ENCODE results near the gene ARHGEF10L.
"Not testable (repeated sequence)": the region's sequence is repeated elsewhere in the genome, so short reads cannot be mapped to it uniquely, and the experiment has no call there.

ARHGEF10L gene

DNA sequence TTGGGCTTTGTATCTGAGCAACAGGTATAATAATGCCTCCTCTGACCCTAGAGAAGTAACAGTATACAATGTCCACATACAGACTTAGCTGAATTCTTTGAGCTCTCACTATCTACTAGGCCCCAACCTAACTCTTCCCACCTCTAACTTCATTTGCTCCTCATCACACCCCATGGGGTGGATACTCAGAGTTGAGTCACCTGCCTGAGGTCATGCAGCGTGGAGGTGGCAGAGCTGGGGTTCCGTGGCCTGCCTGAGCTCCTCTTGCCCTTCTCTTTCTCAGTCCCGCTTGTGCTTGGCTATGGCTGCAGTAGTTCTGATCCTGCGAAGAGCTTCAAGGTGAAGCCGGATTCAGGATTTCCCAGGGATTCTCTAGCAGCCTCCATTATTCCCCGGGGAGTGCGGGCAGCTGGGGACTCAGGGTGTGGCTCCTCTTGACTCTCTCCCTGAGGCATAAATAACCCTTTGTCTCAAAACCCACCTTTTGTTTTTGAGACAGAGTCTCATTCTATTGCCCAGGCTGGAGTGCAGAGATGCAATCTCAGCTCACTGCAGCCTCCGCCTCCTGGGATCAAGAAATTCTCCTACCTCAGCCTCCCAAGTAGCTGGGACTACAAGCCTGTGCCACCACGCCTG, 185.7 kb downstream of the ARHGEF10L start:
- no peak for DNase-seq

GRCh38 chr1:17725811-17726582, 186.5 kb downstream of the ARHGEF10L start:
- DNase-seq, result no peak

DNA sequence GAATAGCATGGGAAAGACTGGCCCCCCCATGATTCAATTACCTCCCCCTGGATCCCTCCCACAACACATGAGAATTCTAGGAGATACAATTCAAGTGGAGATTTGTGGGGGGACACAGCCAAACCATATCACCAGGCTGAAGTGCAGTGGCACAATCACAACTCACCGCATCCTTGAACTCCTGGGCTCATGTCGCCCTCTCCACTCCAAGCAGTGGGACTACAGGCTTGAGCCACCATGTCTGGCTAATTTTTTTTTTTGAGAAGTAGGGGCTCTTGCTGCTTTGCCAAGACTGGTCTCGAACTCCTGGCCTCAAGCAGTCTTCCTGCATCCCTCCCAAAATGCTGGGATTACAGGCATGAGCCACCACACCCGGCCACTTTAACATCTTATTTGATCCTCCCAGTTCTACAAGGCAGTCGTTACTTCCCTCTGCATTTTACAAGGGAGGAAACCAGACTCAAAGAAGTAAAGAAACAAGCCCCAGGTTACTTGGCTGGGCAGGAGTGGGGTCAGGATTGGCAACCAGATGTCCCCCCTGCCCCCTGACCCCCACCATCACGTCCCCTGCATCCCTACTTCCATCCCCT, 188.7 kb downstream of the ARHGEF10L start:
- DNase-seq, result no peak

DNA sequence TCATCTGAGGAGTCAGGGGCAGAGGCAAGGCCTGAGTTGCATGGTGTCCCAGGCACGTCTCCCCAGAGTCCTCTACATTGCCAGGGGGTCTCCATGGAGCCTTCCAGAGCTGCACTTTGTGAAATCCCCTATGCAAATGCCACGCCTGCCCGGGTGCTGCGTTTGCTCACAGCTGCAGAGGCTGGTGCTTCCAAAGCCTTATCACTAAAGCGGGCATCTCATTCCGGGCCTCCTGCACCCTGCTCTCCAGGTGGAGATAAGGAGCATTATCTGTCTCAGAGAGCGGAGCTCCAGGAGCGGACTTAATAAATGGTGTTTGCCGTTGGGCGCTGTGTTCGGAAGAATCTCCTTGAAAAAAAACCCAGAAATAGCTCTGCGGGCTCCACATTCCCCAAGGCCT, 189.8 kb downstream of the ARHGEF10L start:
- no peak for DNase-seq

GRCh38 chr1:17729909-17730308, 190.4 kb downstream of the ARHGEF10L start:
- no peak for DNase-seq

- no peak for DNase-seq
Measured at GRCh38 chr1:17731460-17731859, 192.0 kb downstream of the ARHGEF10L start.

GRCh38 chr1:17732475-17732874, 193.0 kb downstream of the ARHGEF10L start:
- no peak for DNase-seq

GRCh38 chr1:17733661-17734060, 194.2 kb downstream of the ARHGEF10L start:
- DNase-seq, result no peak

GRCh38 chr1:17734609-17735008, 195.1 kb downstream of the ARHGEF10L start:
- no peak for DNase-seq

GRCh38 chr1:17735348-17735747, 195.8 kb downstream of the ARHGEF10L start:
- no peak for DNase-seq

- DNase-seq, result no peak
Measured at GRCh38 chr1:17735793-17736192, 196.3 kb downstream of the ARHGEF10L start.

DNA sequence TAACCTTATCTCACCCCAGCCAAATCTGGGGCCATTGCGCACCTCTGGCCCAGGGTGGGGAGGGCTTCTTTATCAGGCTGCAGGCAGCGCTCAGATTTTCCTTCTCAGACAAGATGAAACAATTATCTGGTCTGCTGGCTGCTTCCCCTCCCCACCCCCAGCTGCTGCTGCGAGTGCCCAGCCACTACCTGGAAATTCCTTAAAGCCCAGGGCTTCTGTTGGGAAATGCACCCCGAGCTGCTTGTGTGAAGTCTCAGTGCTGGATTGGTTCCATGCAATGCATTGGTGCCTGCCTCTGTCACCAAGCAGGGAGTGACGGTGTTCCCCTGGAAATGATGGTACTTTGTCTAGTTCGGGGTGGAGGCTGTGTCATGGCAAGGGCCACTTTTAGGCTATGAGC, 197.1 kb downstream of the ARHGEF10L start:
- DNase-seq, result no peak

DNA sequence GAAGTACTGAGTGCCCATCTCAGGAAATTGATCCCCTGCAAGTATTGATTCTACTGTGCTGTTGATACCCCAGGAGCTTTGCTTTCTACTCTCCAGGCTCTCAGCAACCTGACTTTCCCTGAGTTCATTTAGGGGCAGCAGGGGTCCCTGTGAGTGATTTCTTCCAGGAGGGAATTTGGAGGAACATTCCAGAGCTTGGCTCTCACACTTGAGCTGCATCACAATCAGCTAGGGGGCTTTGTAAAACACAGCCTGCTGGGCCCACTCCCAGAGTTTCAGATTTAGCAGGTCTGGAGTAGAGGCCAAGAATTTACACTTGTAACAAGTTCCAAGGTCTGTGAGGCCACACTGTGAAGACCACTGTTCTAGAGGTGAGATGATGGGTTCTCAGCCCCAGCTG, 199.6 kb downstream of the ARHGEF10L start:
- no peak for DNase-seq

DNA sequence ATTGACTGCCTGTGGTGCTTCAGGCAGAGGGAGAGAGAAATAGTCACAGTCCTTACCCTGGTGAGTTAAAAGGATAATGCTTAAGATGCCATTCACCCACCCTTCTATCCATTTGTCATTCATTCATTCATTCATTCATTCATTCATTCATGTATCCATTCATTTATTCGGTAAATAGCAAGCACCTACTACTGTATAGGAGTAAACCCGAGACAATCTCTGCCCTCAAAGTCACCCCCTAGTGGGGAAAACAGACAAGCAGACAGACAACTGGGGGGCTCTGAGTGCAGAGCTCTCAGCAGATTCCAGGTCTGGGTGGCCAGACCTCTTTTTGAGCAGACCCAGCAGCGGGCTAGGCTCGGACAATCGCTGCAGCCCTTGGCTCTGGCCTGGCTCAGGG, 201.6 kb downstream of the ARHGEF10L start:
- DNase-seq, result no peak

DNA sequence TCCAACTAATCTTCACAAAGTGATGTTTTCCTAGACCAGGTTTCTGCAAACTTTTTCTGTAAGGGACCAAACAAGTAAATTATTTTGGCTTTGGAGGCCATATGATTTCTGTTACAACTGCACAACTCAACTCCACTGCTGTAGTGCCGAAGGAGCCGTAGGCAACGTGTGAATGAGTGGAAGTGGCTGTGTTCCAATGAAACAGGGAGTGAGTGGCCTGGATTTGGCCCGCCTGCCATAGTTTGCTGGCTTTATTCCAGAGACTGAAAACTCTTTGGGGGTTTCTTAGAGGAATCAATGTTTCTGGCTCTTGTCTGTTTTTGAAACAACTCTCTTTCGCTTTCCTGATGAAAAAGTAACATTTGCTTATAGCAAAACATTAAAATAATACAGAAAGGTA, 203.1 kb downstream of the ARHGEF10L start:
- DNase-seq, result no peak

DNA sequence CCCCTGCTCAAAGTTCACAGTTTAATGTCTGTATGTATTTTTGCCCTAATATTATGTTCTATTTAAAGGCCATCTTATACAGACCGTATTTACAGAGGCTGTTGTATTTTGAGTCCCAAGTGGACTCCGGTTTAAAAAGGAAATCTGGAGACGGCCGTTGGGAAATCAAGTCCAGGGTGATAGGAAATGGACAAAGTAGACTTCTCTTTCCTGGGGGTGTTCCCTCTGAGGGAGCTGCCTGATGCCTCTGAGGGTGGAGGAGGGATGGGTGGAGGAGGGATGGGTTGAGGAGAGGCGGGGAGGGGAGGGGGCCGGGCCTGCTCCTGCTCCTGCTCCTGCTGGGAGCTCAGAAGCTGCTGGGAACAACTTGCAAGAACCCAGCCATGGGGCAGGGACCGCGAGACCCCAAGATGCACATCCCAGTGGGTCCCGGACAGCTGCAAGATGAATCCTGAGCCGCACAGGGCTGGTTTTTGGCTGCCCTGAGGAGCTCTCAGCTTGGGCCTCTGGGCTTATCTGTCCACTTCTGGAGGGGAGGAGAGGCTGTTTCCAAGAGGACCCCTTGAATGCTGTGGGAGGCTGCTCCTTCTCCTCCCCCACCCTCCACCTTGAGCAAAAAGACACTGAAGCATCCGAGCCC, 203.6 kb downstream of the ARHGEF10L start:
- no peak for DNase-seq

DNA sequence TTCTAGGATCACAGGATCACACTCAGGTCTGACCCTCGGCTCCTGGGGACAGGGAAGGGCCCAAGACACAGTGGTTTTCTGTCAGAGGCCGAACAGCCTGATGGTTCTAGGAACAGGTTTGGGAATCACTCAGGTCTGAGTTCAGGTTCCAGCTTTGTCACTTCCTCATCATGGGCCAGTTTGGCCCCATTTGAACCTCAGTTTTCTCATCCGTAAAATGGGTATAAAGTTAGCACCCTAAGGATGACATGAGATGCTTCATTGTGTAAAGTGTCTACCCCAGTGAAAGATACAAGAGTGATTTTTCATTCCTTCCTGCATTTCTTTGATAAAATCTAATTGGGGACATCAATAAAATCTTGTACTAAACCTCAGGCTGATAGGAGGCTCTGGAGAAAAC, 204.4 kb downstream of the ARHGEF10L start:
- DNase-seq, result no peak

DNA sequence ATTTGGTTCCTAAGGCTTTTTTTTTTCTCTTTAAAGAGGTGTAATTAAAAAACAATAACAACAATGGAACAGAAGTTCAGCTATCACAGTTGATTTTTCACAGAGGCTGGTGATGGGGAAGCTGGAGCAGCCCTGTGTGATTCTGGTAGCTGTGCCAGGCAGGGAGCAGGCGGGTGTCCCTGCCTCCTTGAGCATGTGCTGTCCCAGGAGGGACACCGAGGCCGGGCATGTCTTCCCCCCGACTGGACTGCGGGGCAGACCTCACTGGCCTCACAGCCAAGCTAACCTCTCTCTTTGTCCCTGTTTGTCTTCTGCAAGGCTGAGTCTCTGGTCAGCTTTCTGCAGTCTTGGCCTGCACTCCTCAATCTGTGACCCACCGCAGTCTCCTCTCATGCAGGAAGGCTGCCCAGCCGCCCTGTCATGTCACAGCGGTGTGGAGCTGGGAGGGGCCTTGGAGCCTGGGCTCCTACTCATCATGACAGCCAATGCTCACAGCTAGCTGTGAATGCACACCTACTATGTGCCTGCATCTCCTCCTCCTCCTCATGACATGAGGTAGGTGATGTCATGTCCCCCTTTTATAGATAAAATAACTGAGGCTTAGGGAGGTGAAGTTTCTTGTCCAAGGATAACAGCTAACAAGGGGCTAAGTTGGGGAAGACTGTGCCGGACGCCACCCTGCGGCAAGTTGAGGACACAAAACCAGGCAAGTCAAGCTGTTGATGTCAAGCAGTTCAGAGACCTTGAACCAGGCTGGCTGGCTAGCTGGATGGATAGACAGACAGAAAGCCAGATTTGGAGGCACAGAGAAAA, 205.4 kb downstream of the ARHGEF10L start:
- DNase-seq, result no peak

- no peak for DNase-seq
Measured at GRCh38 chr1:17745479-17745955, 206.0 kb downstream of the ARHGEF10L start.

- DNase-seq, result not testable (repeated sequence)
Measured at GRCh38 chr1:17746281-17746680, 206.8 kb downstream of the ARHGEF10L start.

GRCh38 chr1:17746920-17747319, 207.4 kb downstream of the ARHGEF10L start:
- no peak for DNase-seq

Data from CD4-positive, alpha-beta T cell treated with Interferon gamma for 1 hour (primary cell).